GM20000 (cell line): Measurements from ENCODE around the gene SLITRK6.
A peak's percentile ranks its signal among the peaks of the same experiment; 100 is the strongest.

Experiments used
- DNase-seq: peaks from one replicate; pipeline ENCODE4 v3.0.0; 2012; ENCODE audit warnings: low spot score
- CTCF ChIP-seq: IDR thresholded peaks from 2 replicates; pipeline ENCODE4 v1.5.1; 2012; ENCODE audit warnings: mild to moderate bottlenecking, control low read depth; ENCODE audit errors: extremely low read depth, missing control alignments

Gene SLITRK6

GRCh38 chr13:85799097-85799582, at the start of gene SLITRK6:
Gene SLITRK6 (minus strand): TSS chr13:85799419. CDS start chr13:85796508, 2,911 bp downstream.
- TF ChIP-seq CTCF = no peak
- no peak for DNase-seq

- TF ChIP-seq CTCF = no peak
- no peak for DNase-seq
Observed at GRCh38 chr13:85847012-85847411, 47.8 kb upstream of the SLITRK6 start.

GRCh38 chr13:85841427-85841826, 42.2 kb upstream of the SLITRK6 start:
- TF ChIP-seq CTCF = no peak
- DNase-seq = no peak

- no peak for TF ChIP-seq CTCF
- no peak for DNase-seq
Observed at GRCh38 chr13:85833921-85834320, 34.7 kb upstream of the SLITRK6 start.

- TF ChIP-seq CTCF = peak; percentile 38
- DNase-seq = peak; percentile 9
Observed at GRCh38 chr13:85828094-85828684, 29.0 kb upstream of the SLITRK6 start.

- no peak for DNase-seq
- TF ChIP-seq CTCF = no peak
Observed at GRCh38 chr13:85825454-85825853, 26.2 kb upstream of the SLITRK6 start.

GRCh38 chr13:85823832-85824231, 24.6 kb upstream of the SLITRK6 start:
- no peak for TF ChIP-seq CTCF
- DNase-seq = no peak
